Measurements from ENCODE around the gene DSC2. TPM values are rescaled to one million over a fixed set of nuclear protein-coding genes. Genes with fewer than 3 reads are reported as not detected.

DSC2 gene
- total RNA-seq, 2 donors from 2014 or later = not detected

DNA sequence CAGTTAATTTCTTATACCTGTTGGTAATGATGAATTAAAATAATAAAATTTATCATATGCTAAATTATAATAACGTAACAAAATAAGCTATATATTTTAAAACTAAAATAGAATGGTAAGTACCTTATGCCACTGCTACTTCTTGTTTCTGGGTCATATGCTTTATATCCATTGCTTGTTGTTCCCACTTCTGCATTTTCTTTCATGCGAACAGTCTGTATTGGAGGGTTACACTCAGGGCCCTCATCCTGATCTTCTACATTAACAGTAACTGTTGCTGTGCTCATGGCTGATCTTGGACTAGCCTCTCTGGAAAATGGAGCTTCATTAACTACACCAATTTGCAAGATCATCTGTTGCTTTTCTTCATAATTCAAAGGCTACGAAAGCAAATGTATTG is 22.2 kb downstream of the DSC2 start:
- DNase-seq (no peak), ATAC-seq (replicated peaks in 1 of 2) (no peak)
- peaks cover 2 to 7% of the 10 kb centered on the region in 2 donors for H3K9me3 Mint-ChIP-seq
- no peak overlapping the region for H3K4me3 Mint-ChIP-seq
- H3K27ac Mint-ChIP-seq = no peak overlapping the region
- H3K4me1 Mint-ChIP-seq (ENCODE audit: low read depth) = no peaks in the 10 kb centered on the region
- no peaks in the 10 kb centered on the region for H3K27me3 Mint-ChIP-seq (ENCODE audit: low read depth)
- no peaks in the 10 kb centered on the region for H3K36me3 Mint-ChIP-seq (ENCODE audit: insufficient read depth in 2 of 2)

DNA sequence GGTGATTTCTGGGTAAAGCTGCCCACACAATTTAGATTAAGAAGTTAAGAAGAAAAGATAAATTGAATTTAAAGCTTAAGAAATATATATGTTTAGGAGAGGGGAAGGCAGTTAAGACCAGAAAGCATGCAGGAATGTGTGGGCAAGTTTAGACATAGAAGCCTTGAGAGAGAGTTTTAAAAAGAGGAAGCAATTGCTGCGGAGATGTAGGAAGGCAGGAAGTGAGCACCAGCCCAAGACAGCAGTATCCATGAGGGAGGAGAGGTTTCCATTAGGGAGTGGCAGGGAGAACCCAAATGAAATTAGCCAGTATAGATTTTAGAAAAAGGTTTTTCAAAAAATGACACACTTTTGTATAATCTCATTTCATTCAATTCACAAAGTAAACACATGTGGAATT is 24.3 kb downstream of the DSC2 start:
- no peak for DNase-seq
- H3K27ac Mint-ChIP-seq = no peak overlapping the region
- H3K36me3 Mint-ChIP-seq (ENCODE audit: insufficient read depth in 2 of 2) = no peaks in the 10 kb centered on the region
- no peaks in the 10 kb centered on the region for H3K4me1 Mint-ChIP-seq (ENCODE audit: low read depth)
- peaks cover 2 to 12% of the 10 kb centered on the region in 2 donors for H3K9me3 Mint-ChIP-seq
- no peak overlapping the region for H3K4me3 Mint-ChIP-seq
- no peak for ATAC-seq (replicated peaks in 1 of 2)
- H3K27me3 Mint-ChIP-seq (ENCODE audit: low read depth) = no peaks in the 10 kb centered on the region

DNA sequence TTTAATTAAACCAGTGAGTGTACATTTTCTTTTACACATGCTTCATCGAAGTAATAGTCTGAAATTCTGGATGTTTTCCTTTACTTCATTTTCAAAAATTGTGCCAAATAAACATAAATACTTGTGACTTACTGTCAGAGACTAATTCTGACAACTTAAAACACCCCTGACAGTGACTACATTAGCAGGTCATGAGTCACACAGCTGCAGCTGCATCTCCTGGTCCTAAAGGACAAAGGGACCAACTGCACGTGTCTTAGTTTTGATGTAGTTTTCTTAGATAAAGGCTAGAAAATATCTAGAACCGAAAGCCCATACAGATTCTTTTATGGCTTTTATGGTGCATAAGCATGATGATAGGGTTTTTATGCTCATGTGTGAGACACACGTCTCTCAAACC is 30.0 kb downstream of the DSC2 start:
- no peak overlapping the region for H3K4me3 Mint-ChIP-seq

DNA sequence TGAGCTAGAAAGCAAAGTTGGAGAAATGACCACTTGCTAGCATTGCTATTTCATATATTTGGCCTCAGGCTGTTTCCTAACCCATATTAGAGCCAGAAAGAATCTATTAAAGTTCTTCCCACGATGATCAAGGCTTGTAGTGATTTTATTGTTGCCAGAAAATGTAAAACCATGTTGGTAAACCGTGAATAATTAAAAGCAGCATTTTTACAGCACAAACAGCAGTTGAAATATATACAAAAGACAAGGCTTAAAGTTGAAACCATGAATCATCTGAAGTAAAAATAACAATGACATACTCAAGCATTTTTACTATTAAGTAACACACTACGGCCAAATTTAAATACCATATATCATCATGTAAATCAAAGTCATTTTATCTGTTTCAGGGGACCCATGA is 32.0 kb downstream of the DSC2 start:
- ATAC-seq (replicated peaks in 1 of 2) = no peak
- no peak overlapping the region for H3K4me3 Mint-ChIP-seq

More for the DNA sequence above, 30.0 kb downstream of the DSC2 start:
- no peak for DNase-seq
- peaks cover 4 to 8% of the 10 kb centered on the region in 2 donors for H3K9me3 Mint-ChIP-seq
- H3K27me3 Mint-ChIP-seq (ENCODE audit: low read depth) = no peaks in the 10 kb centered on the region
- H3K27ac Mint-ChIP-seq = no peak overlapping the region
- no peaks in the 10 kb centered on the region for H3K36me3 Mint-ChIP-seq (ENCODE audit: insufficient read depth in 2 of 2)
- no peaks in the 10 kb centered on the region for H3K4me1 Mint-ChIP-seq (ENCODE audit: low read depth)
- no peak for ATAC-seq (replicated peaks in 1 of 2)

DNA sequence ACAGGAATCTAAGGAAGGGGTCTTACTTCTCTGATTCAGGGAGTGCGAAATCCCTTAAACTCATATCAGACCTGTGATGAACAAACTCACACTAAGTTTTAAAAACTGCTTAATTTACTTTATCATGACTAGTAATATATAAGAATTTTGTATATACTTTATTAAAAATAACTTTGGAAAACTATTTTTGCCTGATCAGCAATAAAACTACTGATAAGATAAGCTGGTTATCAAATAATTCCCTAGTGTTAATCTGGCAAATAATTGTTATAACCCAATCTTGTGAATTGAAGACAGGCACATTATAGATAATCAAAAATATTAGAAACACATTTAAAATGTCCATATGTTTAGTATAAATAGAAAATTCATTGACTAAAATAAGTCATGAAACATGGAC is 36.0 kb downstream of the DSC2 start:
- no peaks in the 10 kb centered on the region for H3K36me3 Mint-ChIP-seq (ENCODE audit: insufficient read depth in 2 of 2)

More for the DNA sequence above, 32.0 kb downstream of the DSC2 start:
- no peaks in the 10 kb centered on the region for H3K27me3 Mint-ChIP-seq (ENCODE audit: low read depth)
- no peak for DNase-seq
- H3K9me3 Mint-ChIP-seq = peaks cover 2 to 7% of the 10 kb centered on the region in 2 donors
- no peaks in the 10 kb centered on the region for H3K4me1 Mint-ChIP-seq (ENCODE audit: low read depth)
- H3K27ac Mint-ChIP-seq = no peak overlapping the region
- H3K36me3 Mint-ChIP-seq (ENCODE audit: insufficient read depth in 2 of 2) = no peaks in the 10 kb centered on the region

DNA sequence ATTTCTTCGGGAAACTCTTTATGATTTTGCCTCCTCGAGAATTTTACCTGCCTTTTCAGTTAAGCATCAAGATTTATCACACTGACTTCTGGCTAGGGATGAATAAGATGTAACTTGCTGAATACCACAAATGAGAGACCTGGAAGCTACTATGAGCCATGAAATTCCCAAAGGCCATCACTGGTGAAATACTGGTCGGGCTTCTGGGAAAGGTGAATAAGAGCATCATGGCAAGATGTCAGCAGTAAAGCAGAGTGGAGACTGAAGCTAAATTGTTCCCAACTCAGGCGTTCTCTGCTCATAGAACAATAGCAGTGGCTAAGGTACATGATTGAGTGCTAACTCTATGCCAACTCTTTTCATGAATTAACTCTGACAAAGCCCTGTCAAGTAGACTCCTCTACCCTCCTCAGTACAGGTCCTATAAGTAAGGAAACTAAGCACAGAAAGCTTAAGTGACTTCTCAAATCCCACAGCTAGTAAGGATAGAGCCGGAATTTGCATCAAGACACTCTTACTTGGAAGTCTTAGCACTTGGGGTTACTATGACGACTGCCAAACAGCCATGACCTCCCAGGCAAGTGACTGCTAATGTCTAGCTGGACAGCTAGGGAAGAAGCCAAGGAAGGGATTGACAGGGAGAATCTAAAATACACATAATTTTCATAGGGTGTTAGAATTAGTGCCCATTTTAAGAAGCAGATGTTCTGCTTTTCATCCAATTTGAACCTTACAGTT is 37.0 kb downstream of the DSC2 start:
- no peak for ATAC-seq (replicated peaks in 1 of 2)
- H3K36me3 Mint-ChIP-seq (ENCODE audit: insufficient read depth in 2 of 2) = no peaks in the 10 kb centered on the region
- H3K4me1 Mint-ChIP-seq (ENCODE audit: low read depth) = no peaks in the 10 kb centered on the region
- H3K27me3 Mint-ChIP-seq (ENCODE audit: low read depth) = no peaks in the 10 kb centered on the region
- DNase-seq = no peak
- no peak overlapping the region for H3K4me3 Mint-ChIP-seq
- H3K27ac Mint-ChIP-seq = no peak overlapping the region
- peaks cover 2 to 3% of the 10 kb centered on the region in 2 donors for H3K9me3 Mint-ChIP-seq

More for the DNA sequence above, 36.0 kb downstream of the DSC2 start:
- ATAC-seq (replicated peaks in 1 of 2) = no peak
- no peak overlapping the region for H3K27ac Mint-ChIP-seq
- no peak overlapping the region for H3K4me3 Mint-ChIP-seq
- DNase-seq = no peak
- H3K9me3 Mint-ChIP-seq = peaks cover 2 to 3% of the 10 kb centered on the region in 2 donors
- H3K4me1 Mint-ChIP-seq (ENCODE audit: low read depth) = no peaks in the 10 kb centered on the region
- no peaks in the 10 kb centered on the region for H3K27me3 Mint-ChIP-seq (ENCODE audit: low read depth)

DNA sequence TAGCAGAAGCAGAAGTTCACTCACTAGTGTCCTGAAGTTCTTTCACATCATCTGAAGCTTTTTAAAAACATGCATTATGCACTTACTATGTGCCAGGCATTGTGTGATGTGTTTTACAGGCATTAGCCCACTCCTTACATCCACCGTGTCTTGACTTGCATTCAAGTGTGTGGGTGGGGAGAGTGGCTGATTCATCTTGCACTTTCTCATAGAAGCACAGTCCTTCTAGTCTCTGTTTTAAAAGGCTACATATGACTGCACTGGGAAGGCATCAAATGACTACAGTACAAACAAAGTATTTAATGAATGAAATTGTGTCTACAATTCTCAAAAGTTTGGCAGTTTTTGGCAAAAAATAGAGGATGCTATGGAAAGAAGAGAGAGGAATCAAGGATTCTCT is 38.1 kb downstream of the DSC2 start:
- peak in 1 of 2 donors; percentile 15 for DNase-seq
- peak; percentile 68 to 84 for ATAC-seq (replicated peaks in 1 of 2)
- no peak overlapping the region for H3K4me3 Mint-ChIP-seq

DNA sequence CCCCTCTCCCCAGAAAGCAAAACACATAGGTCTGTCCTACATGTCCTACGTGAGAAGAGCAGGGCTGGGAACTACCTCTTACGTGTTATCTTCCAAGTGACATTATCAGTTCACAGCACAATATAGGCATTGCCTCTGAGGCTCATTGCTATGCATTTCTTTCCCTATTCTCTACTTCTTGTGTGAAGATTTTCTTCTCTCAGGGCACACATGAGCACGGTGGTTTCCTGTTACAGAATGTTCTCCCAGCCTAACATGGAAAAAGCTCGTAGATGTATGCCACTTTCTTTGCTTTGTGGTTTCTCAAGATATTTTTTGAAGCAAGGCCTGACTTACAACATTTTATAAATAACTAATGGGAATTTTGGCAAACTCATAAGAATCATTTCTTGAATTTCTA is 40.3 kb downstream of the DSC2 start:
- Mint-ChIP-seq H3K4me1 (ENCODE audit: low read depth) (no peaks in the 10 kb centered on the region), H3K36me3 (ENCODE audit: insufficient read depth in 2 of 2) (no peaks in the 10 kb centered on the region), H3K4me3 (no peak overlapping the region), H3K27me3 (ENCODE audit: low read depth) (no peaks in the 10 kb centered on the region), H3K27ac (no peak overlapping the region), H3K9me3 (peaks cover 0 to 3% of the 10 kb centered on the region in 2 donors)
- ATAC-seq (replicated peaks in 1 of 2) (no peak), DNase-seq (no peak)

More for the DNA sequence above, 38.1 kb downstream of the DSC2 start:
- no peaks in the 10 kb centered on the region for H3K4me1 Mint-ChIP-seq (ENCODE audit: low read depth)
- H3K27ac Mint-ChIP-seq = no peak overlapping the region
- H3K9me3 Mint-ChIP-seq = peaks cover 0 to 3% of the 10 kb centered on the region in 2 donors
- H3K27me3 Mint-ChIP-seq (ENCODE audit: low read depth) = no peaks in the 10 kb centered on the region
- no peaks in the 10 kb centered on the region for H3K36me3 Mint-ChIP-seq (ENCODE audit: insufficient read depth in 2 of 2)

DNA sequence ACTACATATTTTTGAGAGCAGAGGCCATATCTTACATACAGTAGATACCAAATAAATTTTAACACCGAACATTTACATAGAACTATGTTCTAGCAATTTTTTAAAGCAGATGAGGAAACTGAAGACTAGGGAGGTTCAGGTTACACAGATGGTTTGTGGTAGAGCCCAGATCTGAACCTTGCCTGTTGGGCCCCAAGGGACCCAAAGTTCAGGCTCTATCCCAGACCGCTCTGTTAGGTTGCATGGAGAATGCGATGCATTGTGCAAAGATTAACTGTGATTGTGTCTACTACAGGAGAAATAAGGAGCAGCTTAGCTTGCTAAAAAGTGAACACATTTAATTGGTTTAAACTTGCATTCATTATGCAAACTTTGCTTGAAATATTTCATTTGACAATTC is 43.3 kb downstream of the DSC2 start:
- Mint-ChIP-seq H3K4me1 (ENCODE audit: low read depth) (no peaks in the 10 kb centered on the region), H3K4me3 (no peak overlapping the region), H3K36me3 (ENCODE audit: insufficient read depth in 2 of 2) (no peaks in the 10 kb centered on the region), H3K9me3 (peaks cover 0 to 8% of the 10 kb centered on the region in 2 donors), H3K27ac (no peak overlapping the region), H3K27me3 (ENCODE audit: low read depth) (peaks cover 7% of the 10 kb centered on the region)
- no peak for DNase-seq
- no peak for ATAC-seq (replicated peaks in 1 of 2)

DNA sequence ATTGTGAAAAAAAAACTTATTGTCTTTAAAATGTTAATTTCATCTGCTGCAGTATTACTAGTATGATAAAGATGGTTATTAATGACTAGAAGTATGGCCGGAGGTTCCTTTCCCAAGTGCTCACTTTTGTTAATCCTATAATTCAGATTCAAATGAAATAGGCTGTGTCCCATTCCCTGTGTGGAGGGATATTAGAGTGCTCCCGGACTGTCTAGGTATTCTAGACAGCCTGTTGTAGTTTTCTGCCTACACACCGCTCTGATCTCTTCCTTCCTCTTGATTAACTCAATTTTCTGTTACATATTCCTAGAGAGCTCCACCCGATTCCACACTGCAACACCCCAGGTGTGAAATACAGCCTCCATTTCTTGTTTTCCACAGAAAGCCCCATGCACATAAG is 44.3 kb downstream of the DSC2 start:
- ATAC-seq (replicated peaks in 1 of 2) (no peak), DNase-seq (no peak)
- H3K4me3 Mint-ChIP-seq = no peak overlapping the region
- no peak overlapping the region for H3K27ac Mint-ChIP-seq
- peaks cover 2 to 10% of the 10 kb centered on the region in 2 donors for H3K9me3 Mint-ChIP-seq
- no peaks in the 10 kb centered on the region for H3K36me3 Mint-ChIP-seq (ENCODE audit: insufficient read depth in 2 of 2)
- peaks cover 7% of the 10 kb centered on the region for H3K27me3 Mint-ChIP-seq (ENCODE audit: low read depth)
- H3K4me1 Mint-ChIP-seq (ENCODE audit: low read depth) = no peaks in the 10 kb centered on the region

DNA sequence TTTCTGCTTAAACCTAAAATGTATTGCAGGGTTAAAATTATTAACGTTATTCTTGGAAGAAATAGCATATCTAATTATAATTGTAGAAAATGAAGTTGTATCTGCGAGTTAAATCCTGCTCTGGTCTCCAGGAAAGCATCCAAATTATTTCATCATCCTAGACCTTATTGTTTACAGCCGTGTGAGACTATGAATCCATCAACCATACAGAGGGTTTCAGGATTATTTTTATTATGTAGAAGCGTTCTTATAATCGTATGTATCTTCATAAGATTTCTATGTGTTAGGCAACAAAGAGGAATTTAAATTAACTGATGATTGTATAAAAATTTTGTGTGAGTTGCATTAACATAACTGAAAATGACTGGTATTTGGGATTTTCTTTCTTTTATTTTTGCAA is 45.2 kb downstream of the DSC2 start:
- Mint-ChIP-seq H3K27me3 (ENCODE audit: low read depth) (peaks cover 7% of the 10 kb centered on the region), H3K36me3 (ENCODE audit: insufficient read depth in 2 of 2) (no peaks in the 10 kb centered on the region), H3K4me1 (ENCODE audit: low read depth) (no peaks in the 10 kb centered on the region), H3K4me3 (no peak overlapping the region), H3K27ac (no peak overlapping the region), H3K9me3 (peaks cover 8 to 16% of the 10 kb centered on the region in 2 donors)
- ATAC-seq (replicated peaks in 1 of 2) (no peak), DNase-seq (no peak)

DNA sequence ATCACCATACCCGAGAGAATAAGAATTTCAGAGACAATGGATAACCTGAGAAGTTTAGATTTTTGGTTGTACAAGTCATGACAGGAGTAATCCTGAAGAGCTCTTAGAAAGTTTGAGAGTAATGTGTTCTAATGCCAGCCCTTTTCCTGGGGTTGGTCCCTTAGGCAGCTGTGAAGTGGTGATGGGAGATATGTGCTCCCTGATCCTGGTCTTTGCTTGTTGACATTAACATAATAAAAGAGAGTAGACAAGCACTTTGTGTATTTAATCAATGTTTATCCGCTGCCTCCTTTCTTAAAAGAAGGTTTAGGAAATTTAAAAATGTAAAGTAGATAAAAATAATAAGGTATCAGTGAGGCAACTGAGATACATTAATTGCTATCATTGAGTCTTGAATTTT is 45.9 kb downstream of the DSC2 start:
- ATAC-seq (replicated peaks in 1 of 2) (no peak), DNase-seq (no peak)
- Mint-ChIP-seq H3K4me3 (no peak overlapping the region), H3K36me3 (ENCODE audit: insufficient read depth in 2 of 2) (no peaks in the 10 kb centered on the region), H3K27ac (no peak overlapping the region), H3K4me1 (ENCODE audit: low read depth) (no peaks in the 10 kb centered on the region), H3K9me3 (peaks cover 12 to 18% of the 10 kb centered on the region in 2 donors), H3K27me3 (ENCODE audit: low read depth) (peaks cover 7% of the 10 kb centered on the region)

DNA sequence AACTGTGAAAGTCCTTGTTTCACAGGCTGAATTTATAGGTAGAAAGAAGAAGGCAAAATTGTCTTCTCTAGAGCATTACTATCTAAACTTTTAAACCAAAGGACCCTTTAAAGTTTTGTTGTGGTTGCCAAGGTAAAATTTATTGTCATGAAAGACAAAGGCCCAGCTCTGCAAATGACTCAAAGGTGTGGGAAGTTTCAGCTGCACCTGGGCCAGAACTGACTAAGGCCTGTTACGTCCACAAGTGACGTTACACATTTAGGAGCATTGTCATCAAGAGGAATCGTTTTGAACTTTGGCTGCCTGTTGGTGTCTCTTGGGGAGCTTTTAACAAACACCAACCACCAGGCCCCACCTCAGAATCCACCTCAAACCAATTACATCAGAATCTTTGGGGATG is 51.6 kb downstream of the DSC2 start:
- Mint-ChIP-seq H3K36me3 (ENCODE audit: insufficient read depth in 2 of 2) (no peaks in the 10 kb centered on the region), H3K4me3 (no peak overlapping the region), H3K4me1 (ENCODE audit: low read depth) (no peaks in the 10 kb centered on the region), H3K9me3 (peaks cover 14 to 22% of the 10 kb centered on the region in 2 donors), H3K27ac (no peak overlapping the region), H3K27me3 (ENCODE audit: low read depth) (peaks cover 7% of the 10 kb centered on the region)
- no peak for ATAC-seq (replicated peaks in 1 of 2)
- DNase-seq = no peak

DNA sequence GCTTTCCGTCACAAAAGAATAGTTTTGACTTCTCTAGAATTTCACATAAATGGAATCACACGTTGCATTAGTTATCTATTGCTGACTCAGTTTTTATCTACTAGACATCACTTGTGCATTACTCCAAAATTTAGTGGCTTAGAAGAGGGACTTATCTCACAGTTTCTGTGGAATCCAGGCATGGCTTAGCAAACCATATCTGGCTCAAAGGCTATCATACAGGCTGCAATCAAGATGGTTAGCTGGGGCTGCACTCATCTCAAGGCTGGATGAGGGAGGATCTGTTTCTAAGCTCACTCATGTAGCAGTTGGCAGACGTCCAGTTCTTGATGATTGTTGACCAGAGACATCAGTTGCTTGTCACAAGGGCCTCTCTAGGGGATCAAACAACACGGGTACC is 53.0 kb downstream of the DSC2 start:
- DNase-seq (no peak), ATAC-seq (replicated peaks in 1 of 2) (no peak)
- no peak overlapping the region for H3K27ac Mint-ChIP-seq
- H3K36me3 Mint-ChIP-seq (ENCODE audit: insufficient read depth in 2 of 2) = no peaks in the 10 kb centered on the region
- peaks cover 10% of the 10 kb centered on the region for H3K27me3 Mint-ChIP-seq (ENCODE audit: low read depth)
- H3K4me3 Mint-ChIP-seq = no peak overlapping the region
- no peaks in the 10 kb centered on the region for H3K4me1 Mint-ChIP-seq (ENCODE audit: low read depth)
- peaks cover 15 to 18% of the 10 kb centered on the region in 2 donors for H3K9me3 Mint-ChIP-seq
